Activated T-cell treated with anti-CD3 and anti-CD28 coated beads, Interleukin-2, amount 50 U/mL, for 24 hours (primary cell): ENCODE measurements around the gene HCN2.

Source experiments
- DNase-seq: peaks from one replicate; pipeline ENCODE4 v3.0.0-alpha.2; 2020
- H3K27ac Mint-ChIP-seq: 2 replicates; pipeline ENCODE4 v1.8.0; 2020; ENCODE audit warnings: mild to moderate bottlenecking, mixed read lengths
- H3K27me3 Mint-ChIP-seq: 2 replicates; pipeline ENCODE4 v1.8.0; 2020; ENCODE audit warnings: mixed read lengths
- H3K36me3 Mint-ChIP-seq: 2 replicates; pipeline ENCODE4 v1.8.0; 2020; ENCODE audit warnings: low read depth, mixed read lengths
- H3K4me1 Mint-ChIP-seq: 2 replicates; pipeline ENCODE4 v1.8.0; 2020; ENCODE audit warnings: low read depth, mixed read lengths
- H3K4me3 Mint-ChIP-seq: 2 replicates; pipeline ENCODE4 v1.8.0; 2020; ENCODE audit warnings: mild to moderate bottlenecking, moderate library complexity, mixed read lengths
- H3K9me3 Mint-ChIP-seq: 2 replicates; pipeline ENCODE4 v1.8.0; 2020; ENCODE audit warnings: mixed read lengths

HCN2 gene

GRCh38 chr19:589693-590395 is at the start of gene HCN2:
TSS of gene HCN2 (plus strand) at chr19:589881. CDS start at chr19:589946, 65 bp downstream.
- Mint-ChIP-seq H3K9me3 (no peaks in the 10 kb centered on the region), H3K4me3 (no peak within 1 kb of the TSS), H3K27ac (no peak within 1 kb of the TSS), H3K36me3 (no peaks in the 10 kb centered on the region), H3K27me3 (peaks cover 54% of the 10 kb centered on the region), H3K4me1 (peaks cover 11% of the 10 kb centered on the region)
- DNase-seq = no peak

GRCh38 chr19:540867-541637 is 48.6 kb upstream of the HCN2 start:
- peaks cover 49% of the 10 kb centered on the region for H3K36me3 Mint-ChIP-seq
- H3K27ac Mint-ChIP-seq = no peak overlapping the region
- H3K4me3 Mint-ChIP-seq = no peak overlapping the region
- DNase-seq = no peak
- peaks cover 21% of the 10 kb centered on the region for H3K4me1 Mint-ChIP-seq
- no peaks in the 10 kb centered on the region for H3K9me3 Mint-ChIP-seq
- no peaks in the 10 kb centered on the region for H3K27me3 Mint-ChIP-seq

GRCh38 chr19:541699-542098 is 48.0 kb upstream of the HCN2 start:
- no peaks in the 10 kb centered on the region for H3K9me3 Mint-ChIP-seq
- DNase-seq = no peak
- H3K4me3 Mint-ChIP-seq = no peak overlapping the region
- H3K27me3 Mint-ChIP-seq = no peaks in the 10 kb centered on the region
- H3K27ac Mint-ChIP-seq = no peak overlapping the region
- peaks cover 21% of the 10 kb centered on the region for H3K4me1 Mint-ChIP-seq
- peaks cover 44% of the 10 kb centered on the region for H3K36me3 Mint-ChIP-seq

GRCh38 chr19:542173-542866 is 47.4 kb upstream of the HCN2 start:
- DNase-seq = no peak
- Mint-ChIP-seq H3K27ac (no peak overlapping the region), H3K9me3 (no peaks in the 10 kb centered on the region)

GRCh38 chr19:543910-544608 is 45.6 kb upstream of the HCN2 start, which contains the start of gene GZMM:
TSS of gene GZMM (plus strand) at chr19:544053. CDS start at chr19:544072, 19 bp downstream.
- Mint-ChIP-seq H3K9me3 (no peaks in the 10 kb centered on the region), H3K36me3 (peaks cover 33% of the 10 kb centered on the region), H3K4me1 (peaks cover 25% of the 10 kb centered on the region), H3K4me3 (peak within 1 kb of the TSS; percentile 84), H3K27me3 (no peaks in the 10 kb centered on the region), H3K27ac (peak within 1 kb of the TSS; percentile 90)
- peak; percentile 83 for DNase-seq

More at GRCh38 chr19:542173-542866, 47.4 kb upstream of the HCN2 start:
- peaks cover 39% of the 10 kb centered on the region for H3K36me3 Mint-ChIP-seq
- H3K4me3 Mint-ChIP-seq = no peak overlapping the region
- no peaks in the 10 kb centered on the region for H3K27me3 Mint-ChIP-seq
- peaks cover 21% of the 10 kb centered on the region for H3K4me1 Mint-ChIP-seq

- no peak for DNase-seq
- no peak overlapping the region for H3K4me3 Mint-ChIP-seq
- no peak overlapping the region for H3K27ac Mint-ChIP-seq
- peaks cover 22% of the 10 kb centered on the region for H3K36me3 Mint-ChIP-seq
- H3K27me3 Mint-ChIP-seq = no peaks in the 10 kb centered on the region
- H3K9me3 Mint-ChIP-seq = no peaks in the 10 kb centered on the region
- H3K4me1 Mint-ChIP-seq = peaks cover 25% of the 10 kb centered on the region
These were observed 42.6 kb upstream of the HCN2 start for GRCh38 chr19:547117-547516.

GRCh38 chr19:547836-548720 is 41.6 kb upstream of the HCN2 start:
- Mint-ChIP-seq H3K4me1 (peaks cover 24% of the 10 kb centered on the region), H3K9me3 (no peaks in the 10 kb centered on the region), H3K27ac (peak overlapping the region; percentile 63), H3K27me3 (no peaks in the 10 kb centered on the region), H3K4me3 (no peak overlapping the region), H3K36me3 (peaks cover 18% of the 10 kb centered on the region)
- DNase-seq = no peak

GRCh38 chr19:548886-549830 is 40.5 kb upstream of the HCN2 start:
- no peak overlapping the region for H3K27ac Mint-ChIP-seq
- H3K36me3 Mint-ChIP-seq = peaks cover 11% of the 10 kb centered on the region
- peaks cover 13% of the 10 kb centered on the region for H3K4me1 Mint-ChIP-seq
- H3K9me3 Mint-ChIP-seq = no peaks in the 10 kb centered on the region
- no peak for DNase-seq
- H3K4me3 Mint-ChIP-seq = no peak overlapping the region
- no peaks in the 10 kb centered on the region for H3K27me3 Mint-ChIP-seq

- Mint-ChIP-seq H3K4me3 (no peak overlapping the region), H3K36me3 (no peaks in the 10 kb centered on the region), H3K27me3 (no peaks in the 10 kb centered on the region), H3K4me1 (no peaks in the 10 kb centered on the region), H3K9me3 (no peaks in the 10 kb centered on the region), H3K27ac (no peak overlapping the region)
- DNase-seq = no peak
These were observed 34.9 kb upstream of the HCN2 start for GRCh38 chr19:554817-555216.

GRCh38 chr19:555474-555808 is 34.2 kb upstream of the HCN2 start:
- Mint-ChIP-seq H3K27me3 (no peaks in the 10 kb centered on the region), H3K4me3 (no peak overlapping the region), H3K9me3 (no peaks in the 10 kb centered on the region), H3K4me1 (no peaks in the 10 kb centered on the region), H3K36me3 (no peaks in the 10 kb centered on the region), H3K27ac (no peak overlapping the region)
- DNase-seq = no peak

- Mint-ChIP-seq H3K27ac (no peak overlapping the region), H3K4me1 (no peaks in the 10 kb centered on the region), H3K36me3 (no peaks in the 10 kb centered on the region), H3K27me3 (no peaks in the 10 kb centered on the region), H3K4me3 (no peak overlapping the region), H3K9me3 (no peaks in the 10 kb centered on the region)
- no peak for DNase-seq
These were observed 32.9 kb upstream of the HCN2 start for GRCh38 chr19:556611-557382.

GRCh38 chr19:558770-559439 is 30.8 kb upstream of the HCN2 start:
- Mint-ChIP-seq H3K27me3 (no peaks in the 10 kb centered on the region), H3K4me1 (no peaks in the 10 kb centered on the region), H3K4me3 (no peak overlapping the region), H3K9me3 (no peaks in the 10 kb centered on the region), H3K36me3 (no peaks in the 10 kb centered on the region), H3K27ac (no peak overlapping the region)
- DNase-seq = no peak
